Fibroblast of upper back skin (primary cell): ENCODE data around the gene MTFR2.
"Not testable (repeated sequence)": the region's sequence is repeated elsewhere in the genome, so short reads cannot be mapped to it uniquely, and the experiment has no call there.

Experiments
- DNase-seq: peaks from one replicate; pipeline ENCODE4 v3.0.0-alpha.2; 2013

Gene MTFR2

DNA sequence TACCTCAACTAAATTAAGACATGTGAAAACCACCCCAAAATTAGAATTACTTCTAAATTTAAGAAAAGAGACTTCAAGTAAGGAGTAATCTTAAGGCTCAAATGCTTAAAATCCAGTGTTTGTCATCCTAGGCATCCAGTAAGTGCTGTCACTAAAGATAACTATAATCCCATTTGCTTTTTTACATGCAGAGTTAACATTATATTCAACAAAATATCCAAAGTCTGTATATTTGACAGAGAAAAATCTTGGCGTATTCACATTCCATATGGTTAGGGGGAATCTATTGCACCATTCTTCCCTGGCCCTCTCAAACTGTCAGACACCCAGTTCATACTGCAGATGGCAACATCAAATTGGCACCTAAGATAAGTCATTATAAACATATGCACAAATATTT is 17.4 kb downstream of the MTFR2 start:
- DNase-seq: no peak

DNA sequence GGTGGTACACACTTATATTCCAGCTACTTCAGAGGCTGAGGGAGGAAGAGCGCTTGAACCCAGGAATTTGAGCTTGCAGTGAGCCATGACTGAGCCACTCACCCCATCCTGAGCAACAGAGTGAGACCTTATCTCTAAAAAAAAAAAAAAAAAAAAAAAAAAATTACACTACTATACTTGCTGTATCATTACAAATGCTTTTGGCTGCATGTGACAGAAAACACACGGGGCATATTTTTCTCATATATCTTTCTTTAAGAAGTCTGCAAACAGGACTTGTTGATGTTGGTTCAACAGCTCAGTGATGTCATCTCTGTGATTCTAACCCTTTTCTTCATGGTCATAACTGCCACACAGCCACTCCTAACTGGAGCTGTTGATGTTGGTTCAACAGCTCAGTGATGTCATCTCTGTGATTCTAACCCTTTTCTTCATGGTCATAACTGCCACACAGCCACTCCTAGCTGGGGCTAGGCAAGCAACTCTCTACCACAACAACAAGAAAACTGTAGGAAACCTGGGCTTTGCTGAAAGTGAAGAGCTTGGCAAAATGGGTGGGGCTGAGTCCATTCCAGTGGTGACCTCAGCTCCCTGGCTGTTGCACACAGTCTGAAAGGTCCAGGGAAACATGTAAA is 19.8 kb downstream of the MTFR2 start:
- DNase-seq: no peak

DNA sequence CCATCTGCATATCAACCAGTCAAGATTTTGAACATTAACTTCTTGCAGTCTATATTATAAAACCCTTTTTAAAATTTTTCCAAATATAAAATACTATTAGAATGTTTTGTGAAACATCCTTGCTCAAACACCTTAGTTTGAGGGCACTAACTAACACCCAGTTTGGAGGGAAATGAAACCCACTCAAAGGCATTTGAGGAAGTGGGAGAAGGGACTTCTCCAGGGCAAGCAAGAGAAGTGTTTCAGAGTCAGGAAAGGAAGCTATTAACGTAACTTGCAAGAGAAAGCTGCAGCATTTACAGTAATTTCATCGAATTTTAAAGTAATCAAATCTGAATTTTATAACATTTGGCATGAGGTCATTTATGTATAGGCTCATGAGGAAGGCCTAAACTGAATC is 21.3 kb downstream of the MTFR2 start:
- no peak for DNase-seq

DNA sequence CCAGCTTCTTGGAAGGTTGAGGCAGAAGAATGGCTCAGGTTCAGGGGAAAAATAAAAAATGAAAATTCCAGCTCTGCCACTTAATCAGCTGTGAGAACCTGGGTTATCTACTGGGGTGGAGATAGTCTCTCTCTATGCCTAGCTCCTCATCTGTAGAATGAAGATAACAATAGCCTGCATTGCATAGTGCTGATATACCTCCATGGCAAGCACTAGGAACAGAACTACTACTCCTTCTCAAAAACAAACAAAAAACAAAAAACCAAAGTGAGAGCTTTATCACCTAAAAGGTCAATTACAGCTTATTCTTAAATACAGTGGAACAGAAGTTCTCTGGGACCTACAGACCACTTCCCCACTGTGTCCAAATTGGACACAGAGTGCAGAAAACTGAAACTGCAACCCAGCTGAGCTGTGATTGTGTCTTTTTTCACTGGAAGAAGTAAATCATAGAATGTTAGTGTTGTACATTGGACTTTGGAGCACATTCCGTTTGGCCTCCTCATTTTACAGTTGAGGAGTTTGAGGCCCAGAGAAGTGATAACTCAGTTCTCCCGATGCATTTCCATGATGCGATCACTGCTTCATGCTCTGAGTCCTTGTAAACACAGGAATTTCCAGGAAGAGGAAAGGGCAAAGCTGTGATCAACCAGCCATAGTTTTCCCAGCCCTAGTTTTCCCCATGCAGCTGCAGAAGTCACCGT is 23.3 kb downstream of the MTFR2 start:
- DNase-seq: no peak

DNA sequence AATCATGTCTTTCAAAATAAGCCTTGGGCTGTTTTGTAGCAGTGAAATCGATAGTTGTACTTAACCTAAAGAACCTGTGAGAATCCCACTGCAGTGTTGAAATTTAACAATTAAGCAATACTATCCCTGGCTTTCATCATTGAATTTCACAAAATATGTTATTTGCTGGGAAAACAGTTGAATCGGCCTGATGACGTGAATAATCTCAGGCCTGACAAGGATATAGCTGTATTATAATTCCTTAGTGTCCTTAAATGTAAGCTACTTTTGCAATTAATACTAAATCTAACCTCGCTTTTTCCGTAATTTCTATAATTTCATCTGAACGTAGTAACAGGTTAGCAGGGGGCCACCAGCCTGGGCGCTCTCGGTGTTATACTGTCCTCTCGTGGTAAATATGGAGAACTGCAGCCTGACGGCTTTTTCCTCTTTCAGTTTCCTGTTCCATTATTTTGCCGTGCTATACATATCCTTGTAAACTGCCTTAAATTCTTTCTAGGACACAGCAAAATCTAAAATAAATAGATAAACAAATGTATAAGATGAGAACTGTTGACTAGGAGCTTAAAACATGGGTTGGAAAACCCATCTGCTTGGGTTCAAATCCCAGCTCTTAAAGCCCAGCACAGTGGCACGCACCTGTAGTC is 24.0 kb downstream of the MTFR2 start:
- peak; percentile 58 for DNase-seq

DNA sequence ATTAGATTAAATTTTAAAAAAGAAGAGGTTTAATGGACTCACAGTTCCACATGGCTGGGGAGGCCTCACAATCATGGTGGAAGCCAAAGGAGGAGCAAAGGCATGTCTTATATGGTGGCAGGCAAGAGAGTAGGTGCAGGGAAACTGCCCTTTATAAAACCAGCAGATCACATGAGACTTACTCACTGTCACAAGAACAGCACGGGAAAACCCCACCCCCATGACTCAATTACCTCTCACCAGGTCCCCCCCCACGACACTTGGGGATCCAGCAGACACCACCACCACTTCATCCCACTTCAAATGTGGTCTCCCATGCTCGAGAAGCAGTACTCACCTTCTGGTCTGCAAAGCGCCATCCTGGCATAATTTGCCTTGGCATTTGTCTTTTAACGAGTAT is 24.6 kb downstream of the MTFR2 start:
- DNase-seq: no peak

DNA sequence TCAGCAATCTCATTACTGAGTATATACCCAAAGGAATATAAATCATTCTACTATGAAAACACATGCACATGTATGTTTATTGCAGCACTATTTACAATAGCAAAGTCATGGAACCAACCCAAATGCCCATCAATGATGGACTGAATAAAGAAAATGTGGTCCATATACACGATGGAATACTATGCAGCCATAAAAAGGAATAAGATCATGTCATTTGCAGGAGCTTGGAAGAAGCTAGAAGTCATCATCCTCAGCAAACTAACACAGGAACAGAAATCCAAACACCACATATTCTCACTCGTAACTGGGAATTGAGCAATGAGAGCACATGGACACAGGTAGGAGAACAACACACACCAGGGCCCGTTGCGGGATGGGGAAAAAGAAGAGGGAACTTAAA is 25.1 kb downstream of the MTFR2 start:
- DNase-seq: not testable (repeated sequence)

DNA sequence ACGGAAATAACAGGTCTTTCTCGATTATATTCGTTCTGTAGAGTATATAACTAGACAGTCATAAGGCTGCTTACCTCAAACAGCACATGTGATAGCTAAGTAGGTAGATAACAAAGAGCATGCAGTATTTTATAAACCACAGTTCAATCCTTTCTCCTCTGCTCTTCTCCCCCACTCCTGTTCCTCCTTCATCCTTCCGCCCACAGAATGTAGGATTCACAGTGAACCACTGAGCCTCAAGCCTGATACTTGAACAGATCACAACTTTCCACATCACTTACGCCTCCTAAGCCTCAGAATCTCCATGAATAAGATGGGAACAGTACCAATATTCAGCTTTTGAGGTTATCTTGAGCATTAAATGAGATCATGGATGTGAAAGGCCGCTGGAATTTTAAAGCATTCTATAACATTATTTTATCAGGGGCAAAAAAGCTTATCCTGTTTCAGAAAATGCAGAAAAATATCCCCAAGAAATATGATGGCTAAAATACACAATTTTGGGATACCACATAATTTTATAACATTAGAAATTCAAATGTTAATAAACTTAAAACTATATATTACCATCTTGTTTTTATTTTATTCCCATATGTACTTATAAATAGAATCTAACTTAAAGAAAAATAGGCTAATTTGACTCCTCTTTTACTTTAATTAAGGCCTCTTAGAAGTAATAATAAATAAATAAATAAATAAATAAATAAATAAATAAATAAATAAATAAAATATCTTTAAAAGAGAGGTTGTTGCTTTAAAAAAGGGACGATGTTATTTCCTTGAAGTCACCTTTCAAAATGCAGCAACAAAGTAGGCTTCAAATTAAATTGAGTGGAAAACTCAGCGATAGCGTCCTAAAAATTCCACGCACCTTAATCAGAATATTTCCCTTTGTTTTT is 33.4 kb downstream of the MTFR2 start:
- no peak for DNase-seq

DNA sequence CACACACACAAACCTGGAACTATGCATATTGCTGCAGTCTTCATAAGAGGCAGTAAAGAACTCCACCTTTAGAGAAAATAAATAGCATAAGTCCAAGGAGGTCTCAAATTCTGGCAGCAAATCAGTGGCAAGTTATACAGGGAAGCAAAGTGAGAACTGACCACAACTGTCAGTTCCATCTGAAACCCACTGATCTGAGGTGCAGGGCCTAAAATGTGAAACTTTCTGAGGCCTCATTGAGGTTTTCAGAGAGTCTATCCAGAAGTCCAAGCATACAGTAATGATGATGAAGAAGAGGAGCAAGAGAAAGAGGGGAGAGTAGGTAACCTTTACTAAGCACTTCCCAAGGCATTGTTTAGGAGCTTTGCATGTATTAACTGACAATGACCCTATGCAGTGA is 36.3 kb downstream of the MTFR2 start:
- no peak for DNase-seq

DNA sequence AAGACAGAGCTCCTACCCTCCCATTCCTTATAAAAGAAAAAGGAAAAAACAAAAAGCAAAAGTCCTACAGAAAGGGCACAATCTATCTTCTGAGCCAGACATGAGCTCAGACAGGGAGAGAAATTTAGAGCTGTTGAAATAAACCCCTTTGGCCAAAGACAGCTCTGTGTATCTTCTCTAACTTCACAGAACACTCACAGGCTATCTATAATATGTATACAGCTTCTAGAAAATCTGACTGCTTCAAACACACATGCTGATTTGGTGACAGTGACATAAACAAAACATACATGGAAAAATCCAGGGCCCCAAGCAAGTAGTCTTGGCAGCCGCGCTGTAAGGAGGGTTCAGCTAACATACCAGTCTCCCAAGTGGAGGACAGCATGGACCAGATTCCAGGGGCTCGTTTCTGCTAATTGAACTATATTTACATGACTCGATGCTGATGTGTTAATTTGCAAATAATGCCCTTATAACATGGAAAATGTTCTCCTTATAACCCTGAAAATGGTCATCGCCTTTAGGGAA is 37.0 kb downstream of the MTFR2 start:
- DNase-seq: no peak

DNA sequence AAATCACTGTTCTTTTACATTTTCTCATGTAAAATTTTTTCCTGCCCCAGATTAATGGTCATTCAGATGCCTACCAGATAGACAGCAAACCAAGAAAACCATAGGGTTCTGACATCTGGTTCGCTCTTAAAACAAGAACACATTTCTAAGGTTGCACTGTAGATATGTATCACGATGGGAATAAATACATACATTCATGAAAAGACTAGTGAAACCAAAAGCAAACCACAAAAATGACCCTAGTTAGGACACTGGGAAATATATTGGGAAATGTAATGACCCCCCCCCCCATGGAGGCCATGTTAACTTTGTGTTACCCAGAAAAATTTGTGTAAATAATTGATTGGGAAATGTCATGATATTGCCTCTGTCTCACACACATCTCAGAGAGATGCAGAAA is 37.5 kb downstream of the MTFR2 start:
- DNase-seq: no peak

DNA sequence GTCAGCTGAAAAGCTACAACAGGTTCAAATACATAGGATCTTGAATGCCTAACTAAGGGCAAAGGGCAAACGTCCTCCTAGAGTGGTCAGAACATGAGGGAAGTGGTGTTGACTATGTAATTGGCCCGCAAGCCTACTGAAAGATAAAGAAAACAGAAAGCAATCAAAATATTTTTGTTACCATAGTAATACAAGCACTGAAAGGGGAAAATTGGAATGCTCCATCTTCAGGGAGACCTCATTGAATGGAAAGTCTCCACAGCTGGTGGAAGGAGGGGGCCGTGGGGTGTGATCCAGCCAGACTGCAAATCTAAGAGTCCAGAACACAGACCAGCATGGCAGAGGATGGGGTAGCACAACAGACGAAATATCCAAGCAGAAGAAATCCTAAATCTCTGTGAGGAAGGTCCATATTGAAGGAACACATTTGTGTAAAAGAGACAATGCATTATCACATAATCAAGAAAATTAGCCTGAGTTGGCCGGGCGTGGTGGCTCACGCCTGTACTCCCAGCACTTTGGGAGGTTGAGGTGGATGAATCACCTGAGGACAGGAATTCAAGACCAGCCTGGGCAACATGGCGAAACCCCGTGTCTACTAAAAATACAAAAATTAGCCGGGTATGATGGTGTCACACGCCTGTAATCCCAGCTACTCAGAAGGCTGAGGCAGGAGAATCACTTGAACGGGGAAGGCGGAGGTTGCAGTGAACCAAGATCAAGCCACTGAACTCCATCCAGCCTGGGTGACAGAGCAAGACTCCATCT is 39.5 kb downstream of the MTFR2 start:
- no peak for DNase-seq

DNA sequence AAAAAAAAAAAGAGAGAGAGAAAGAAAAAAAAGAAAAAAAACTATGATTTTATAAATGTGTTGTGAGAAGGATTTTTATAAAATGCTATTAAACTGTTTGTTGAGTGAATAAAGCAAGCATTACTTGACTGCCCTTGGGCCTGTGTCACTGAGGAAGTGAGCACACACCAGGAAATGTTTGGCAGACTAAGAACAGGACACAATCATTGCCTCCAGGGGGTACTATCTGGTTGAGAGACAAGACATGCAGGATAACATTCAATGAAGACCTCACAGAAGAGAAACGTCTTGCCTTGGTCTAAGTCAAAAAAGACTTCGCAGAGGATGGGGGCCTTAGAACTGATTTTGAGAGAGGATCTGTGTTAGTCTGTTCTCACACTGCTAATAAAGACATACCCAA is 40.6 kb downstream of the MTFR2 start:
- no peak for DNase-seq

DNA sequence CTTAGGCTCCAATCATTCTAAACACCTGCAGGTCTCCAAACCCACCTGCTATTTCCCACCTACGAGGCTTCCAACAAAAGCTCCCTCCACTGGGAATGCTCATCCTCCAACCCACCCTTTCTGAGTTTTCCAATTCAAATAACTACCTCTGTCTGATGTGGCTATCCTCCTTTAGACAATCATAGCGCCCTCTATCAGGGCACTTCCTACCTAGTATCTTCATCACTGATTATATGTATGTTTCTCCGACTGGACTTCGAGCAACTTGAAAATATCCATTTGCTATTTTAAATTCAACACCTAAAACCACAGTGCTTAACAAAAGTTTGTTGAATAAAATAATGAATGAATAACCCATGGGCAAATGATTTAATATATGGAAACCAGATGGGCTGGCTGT is 41.3 kb downstream of the MTFR2 start:
- no peak for DNase-seq

DNA sequence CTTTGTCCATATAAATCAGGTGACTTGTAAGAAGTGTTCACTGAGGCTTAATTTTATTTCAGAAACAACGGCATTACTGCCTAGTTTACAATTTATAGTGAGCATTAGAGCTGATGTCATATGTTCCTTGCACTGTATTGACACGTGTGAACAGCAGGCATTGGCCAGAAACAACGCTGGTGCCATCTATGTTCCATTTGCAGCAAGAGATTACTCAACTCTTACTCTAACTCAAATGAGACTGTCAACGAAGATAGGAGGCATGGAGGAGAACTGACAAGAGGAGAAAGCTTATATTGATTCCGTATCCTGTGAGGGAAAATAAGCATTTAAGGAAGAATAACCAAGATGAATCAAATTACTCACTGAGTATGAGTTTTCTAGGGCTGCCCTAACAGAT is 48.4 kb downstream of the MTFR2 start:
- peak; percentile 27 for DNase-seq

DNA sequence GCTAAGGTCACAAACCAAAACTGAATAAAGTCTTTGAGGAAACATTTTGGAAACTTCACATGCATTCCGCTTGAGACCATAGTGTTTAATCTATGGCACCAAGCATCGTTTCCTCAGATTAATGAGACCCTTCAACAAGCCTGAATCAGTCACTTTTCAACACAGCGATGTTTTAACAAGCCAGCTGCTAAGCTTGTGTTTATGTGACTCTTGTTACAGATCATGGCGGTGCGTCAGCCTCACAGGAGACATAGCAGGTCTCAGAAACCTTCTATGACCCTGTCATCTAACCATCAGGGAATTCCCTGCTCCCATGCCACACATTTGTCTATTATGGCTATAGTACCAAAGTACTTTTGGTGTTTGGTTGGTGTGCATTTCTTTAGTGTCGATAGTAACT is 57.2 kb downstream of the MTFR2 start:
- DNase-seq: no peak

DNA sequence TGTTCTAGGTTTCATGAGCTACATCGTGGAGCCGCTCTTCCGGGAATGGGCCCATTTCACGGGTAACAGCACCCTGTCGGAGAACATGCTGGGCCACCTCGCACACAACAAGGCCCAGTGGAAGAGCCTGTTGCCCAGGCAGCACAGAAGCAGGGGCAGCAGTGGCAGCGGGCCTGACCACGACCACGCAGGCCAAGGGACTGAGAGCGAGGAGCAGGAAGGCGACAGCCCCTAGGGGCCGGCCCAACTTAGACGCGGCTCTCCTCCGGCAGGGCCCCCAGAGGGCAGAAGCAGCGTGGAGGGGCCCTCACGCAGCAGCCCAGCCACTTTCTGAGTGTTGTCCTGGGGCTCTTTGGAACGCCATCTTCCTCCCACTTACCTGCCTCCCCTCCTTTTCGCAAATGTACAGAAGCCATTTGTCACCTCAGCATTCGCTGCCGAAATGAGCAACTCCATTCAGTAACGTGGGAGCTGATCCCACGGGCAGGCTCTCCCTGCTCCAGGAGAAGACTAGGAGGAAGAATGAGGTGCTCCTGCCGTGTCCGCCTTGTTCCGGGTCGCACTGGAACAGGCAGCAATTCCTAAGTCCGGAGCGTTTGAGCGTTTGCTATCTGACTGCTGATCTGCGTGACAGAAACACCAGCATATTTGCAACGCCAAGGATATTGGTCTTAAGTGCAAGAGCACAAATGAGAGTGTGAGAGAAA is 58.4 kb downstream of the MTFR2 start:
- DNase-seq: no peak

DNA sequence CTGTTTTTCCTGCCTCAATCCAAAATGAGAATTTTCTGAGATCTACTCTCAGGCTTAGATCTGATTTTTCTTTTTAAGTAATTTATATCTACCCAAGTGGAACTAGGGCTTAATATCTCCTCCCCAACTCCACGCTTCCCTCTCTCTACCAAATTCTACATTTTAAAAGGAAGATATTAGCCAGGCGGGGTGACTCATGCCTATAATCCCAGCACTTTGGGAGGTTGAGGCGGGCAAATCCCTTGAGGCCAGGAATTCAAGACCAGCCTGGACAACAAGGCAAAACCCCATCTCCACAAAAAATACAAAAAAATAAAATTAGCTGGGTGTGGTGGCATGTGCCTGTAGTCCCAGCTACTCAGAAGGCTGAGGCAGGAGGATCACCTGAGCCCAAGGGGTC is 61.0 kb downstream of the MTFR2 start:
- no peak for DNase-seq

DNA sequence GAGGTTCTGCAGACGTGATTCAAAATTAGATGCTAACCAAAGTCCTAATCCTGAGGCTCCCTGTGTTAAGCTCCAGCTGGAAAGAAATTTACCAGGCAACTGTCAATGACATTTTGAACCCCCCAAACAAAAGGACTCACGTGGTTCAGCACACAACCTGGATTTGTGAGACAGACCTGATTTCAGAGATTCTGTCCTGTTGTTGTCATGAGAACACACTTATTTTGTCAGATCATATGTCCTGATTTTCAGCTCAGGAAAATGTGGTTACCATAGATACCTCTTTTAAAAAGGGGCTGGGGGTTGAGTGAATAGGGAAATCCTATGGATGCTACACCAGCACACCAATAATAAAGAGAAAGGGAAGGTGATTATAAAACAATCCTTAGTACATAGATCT is 61.6 kb downstream of the MTFR2 start:
- no peak for DNase-seq

DNA sequence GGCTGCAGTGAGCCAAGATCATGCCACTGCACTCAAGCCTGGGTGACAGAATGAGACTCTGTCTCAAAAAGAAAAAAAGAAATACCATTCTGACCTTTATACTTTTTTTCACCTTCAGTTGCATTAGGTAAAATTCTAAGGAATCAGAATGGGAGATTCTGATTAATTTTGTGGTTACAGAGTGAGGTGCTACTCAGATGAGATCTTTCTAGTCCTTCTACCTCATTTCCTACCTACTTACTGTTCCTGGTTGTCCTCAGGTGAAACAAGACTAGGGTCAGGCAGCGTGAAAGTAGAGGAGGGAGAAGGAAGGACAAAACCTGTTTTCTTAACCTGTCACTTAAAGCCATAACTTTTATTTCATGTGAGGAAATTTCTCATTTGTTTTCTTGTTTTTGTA is 63.7 kb downstream of the MTFR2 start:
- DNase-seq: no peak

DNA sequence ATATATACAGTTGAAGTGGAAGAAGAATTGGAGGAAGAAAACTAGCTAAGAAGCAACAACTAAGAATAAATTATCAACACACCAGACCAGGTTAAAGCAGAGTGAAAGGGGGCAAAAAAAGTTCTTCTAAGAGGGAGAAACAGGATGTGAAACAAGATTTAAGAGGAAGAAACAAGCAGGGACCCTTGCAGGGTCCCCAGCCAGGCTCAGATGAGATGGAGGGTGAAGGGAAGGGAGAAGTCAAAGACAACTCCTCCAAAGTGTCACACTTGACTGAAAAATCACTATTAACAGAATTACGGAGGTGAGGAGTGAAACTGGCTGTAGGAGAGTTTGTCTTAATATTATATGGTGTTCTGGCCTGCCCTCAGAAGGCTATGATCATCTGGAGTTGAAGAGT is 65.4 kb downstream of the MTFR2 start:
- DNase-seq: no peak

DNA sequence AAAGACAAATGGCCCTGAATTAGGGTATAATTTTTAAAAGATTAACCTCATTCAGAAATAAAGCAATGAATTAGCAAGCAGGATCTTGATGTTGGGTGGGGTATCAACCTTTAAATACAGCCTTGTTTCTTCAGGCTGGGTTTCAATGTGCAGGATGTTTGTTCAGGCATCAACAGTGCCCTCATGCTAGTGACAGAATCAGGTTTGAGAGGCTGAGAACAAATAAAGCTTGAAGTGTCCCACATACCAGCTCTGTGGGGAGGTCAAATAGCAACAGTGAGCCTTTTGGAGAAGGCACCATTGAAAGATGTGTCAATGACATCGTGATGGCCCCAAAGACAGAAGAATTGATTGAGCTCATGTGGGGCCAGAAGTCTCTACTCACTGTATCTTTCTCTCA is 68.2 kb downstream of the MTFR2 start:
- DNase-seq: no peak
